Brain microvascular endothelial cell (primary cell): ENCODE results near the gene NCLN.

Experiments used
- DNase-seq: peaks from one replicate; pipeline ENCODE4 v3.0.0-alpha.2; 2020
- H3K27ac ChIP-seq: fragments of 250-450 bp; sonication (Bioruptor Pico); 2 replicates; pipeline ENCODE4 v1.5.1; 2020; ENCODE audit warnings: mild to moderate bottlenecking, moderate library complexity
- H3K27me3 ChIP-seq: fragments of 250-450 bp; sonication (Bioruptor Pico); replicated peaks from 2 replicates; pipeline ENCODE4 v1.5.1; 2020; ENCODE audit warnings: mild to moderate bottlenecking
- H3K36me3 ChIP-seq: fragments of 250-450 bp; sonication (Bioruptor Pico); replicated peaks from 2 replicates; pipeline ENCODE4 v1.5.1; 2020; ENCODE audit warnings: mild to moderate bottlenecking
- H3K4me3 ChIP-seq: 2 replicates; pipeline ENCODE4 v1.5.1; 2011; ENCODE audit warnings: low read depth, mild to moderate bottlenecking, control low read depth, low read length, moderate library complexity
- CTCF ChIP-seq: IDR thresholded peaks from 2 replicates; pipeline ENCODE4 v1.5.1; 2011; ENCODE audit warnings: low read depth, mild to moderate bottlenecking, moderate library complexity, low read length, control low read depth, inconsistent platforms; ENCODE audit errors: missing control alignments
- in situ Hi-C: cut with HindIII; loops from 2 replicates; pipeline ENCODE4 v1.10.0; 2017; ENCODE audit warnings: low sequenced_read_pairs, low pct_ligation_motif_present

NCLN gene

GRCh38 chr19:3149089-3149488, 36.6 kb upstream of the NCLN start:
- Histone ChIP-seq H3K27ac (no peak overlapping the region), H3K4me3 (no peak overlapping the region), H3K27me3 (no peaks in the 10 kb centered on the region), H3K36me3 (no peaks in the 10 kb centered on the region)
- TF ChIP-seq CTCF, result no peak
- in situ Hi-C loops, result no loop called here
- DNase-seq, result no peak

- Histone ChIP-seq H3K36me3 (no peaks in the 10 kb centered on the region), H3K4me3 (no peak overlapping the region), H3K27me3 (no peaks in the 10 kb centered on the region), H3K27ac (no peak overlapping the region)
- in situ Hi-C loops, result no loop called here
- no peak for TF ChIP-seq CTCF
- DNase-seq, result no peak
Observed at GRCh38 chr19:3149526-3150505, 35.9 kb upstream of the NCLN start.

- H3K36me3 ChIP-seq, result no peaks in the 10 kb centered on the region
- no peak for TF ChIP-seq CTCF
- no peak overlapping the region for H3K27ac ChIP-seq
- no peak for DNase-seq
- no peak overlapping the region for H3K4me3 ChIP-seq
- no peaks in the 10 kb centered on the region for H3K27me3 ChIP-seq
- in situ Hi-C loops, result no loop called here
Observed at GRCh38 chr19:3150739-3151329, 34.9 kb upstream of the NCLN start.

- Histone ChIP-seq H3K27ac (no peak overlapping the region), H3K27me3 (no peaks in the 10 kb centered on the region), H3K36me3 (no peaks in the 10 kb centered on the region), H3K4me3 (no peak overlapping the region)
- TF ChIP-seq CTCF, result no peak
- in situ Hi-C loops, result no loop called here
- DNase-seq, result no peak
Observed at GRCh38 chr19:3151563-3152418, 33.9 kb upstream of the NCLN start.

- TF ChIP-seq CTCF, result no peak
- Histone ChIP-seq H3K4me3 (no peak overlapping the region), H3K27ac (no peak overlapping the region), H3K36me3 (no peaks in the 10 kb centered on the region), H3K27me3 (no peaks in the 10 kb centered on the region)
- DNase-seq, result no peak
- in situ Hi-C loops, result no loop called here
Observed at GRCh38 chr19:3152419-3152780, 33.3 kb upstream of the NCLN start.
